Retinal pigment epithelial cell (primary cell): Measurements from ENCODE around the gene RFFL.
"Not testable (repeated sequence)": the region's sequence is repeated elsewhere in the genome, so short reads cannot be mapped to it uniquely, and the experiment has no call there.

Source experiments
- DNase-seq: peaks from one replicate; pipeline ENCODE4 v3.0.0-alpha.2; 2010; ENCODE audit warnings: low read depth
- H3K4me3 ChIP-seq: 2 replicates; pipeline ENCODE4 v1.5.1; 2011; ENCODE audit warnings: mild to moderate bottlenecking, low read length, control low read depth, moderate library complexity
- TF ChIP-seq, protein P1 (sequence below): conservative IDR thresholded peaks from 2 replicates; pipeline ENCODE4 v1.5.1; 2011; ENCODE audit warnings: low read depth, low read length, control low read depth, inconsistent platforms

The RFFL gene, protein sequence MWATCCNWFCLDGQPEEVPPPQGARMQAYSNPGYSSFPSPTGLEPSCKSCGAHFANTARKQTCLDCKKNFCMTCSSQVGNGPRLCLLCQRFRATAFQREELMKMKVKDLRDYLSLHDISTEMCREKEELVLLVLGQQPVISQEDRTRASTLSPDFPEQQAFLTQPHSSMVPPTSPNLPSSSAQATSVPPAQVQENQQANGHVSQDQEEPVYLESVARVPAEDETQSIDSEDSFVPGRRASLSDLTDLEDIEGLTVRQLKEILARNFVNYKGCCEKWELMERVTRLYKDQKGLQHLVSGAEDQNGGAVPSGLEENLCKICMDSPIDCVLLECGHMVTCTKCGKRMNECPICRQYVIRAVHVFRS

GRCh38 chr17:35063514-35064223, at the start of gene RFFL:
Gene RFFL, minus strand, starts transcription at chr17:35063707. Its CDS starts 37,154 bp downstream, at chr17:35026553.
- TF ChIP-seq, protein P1, sequence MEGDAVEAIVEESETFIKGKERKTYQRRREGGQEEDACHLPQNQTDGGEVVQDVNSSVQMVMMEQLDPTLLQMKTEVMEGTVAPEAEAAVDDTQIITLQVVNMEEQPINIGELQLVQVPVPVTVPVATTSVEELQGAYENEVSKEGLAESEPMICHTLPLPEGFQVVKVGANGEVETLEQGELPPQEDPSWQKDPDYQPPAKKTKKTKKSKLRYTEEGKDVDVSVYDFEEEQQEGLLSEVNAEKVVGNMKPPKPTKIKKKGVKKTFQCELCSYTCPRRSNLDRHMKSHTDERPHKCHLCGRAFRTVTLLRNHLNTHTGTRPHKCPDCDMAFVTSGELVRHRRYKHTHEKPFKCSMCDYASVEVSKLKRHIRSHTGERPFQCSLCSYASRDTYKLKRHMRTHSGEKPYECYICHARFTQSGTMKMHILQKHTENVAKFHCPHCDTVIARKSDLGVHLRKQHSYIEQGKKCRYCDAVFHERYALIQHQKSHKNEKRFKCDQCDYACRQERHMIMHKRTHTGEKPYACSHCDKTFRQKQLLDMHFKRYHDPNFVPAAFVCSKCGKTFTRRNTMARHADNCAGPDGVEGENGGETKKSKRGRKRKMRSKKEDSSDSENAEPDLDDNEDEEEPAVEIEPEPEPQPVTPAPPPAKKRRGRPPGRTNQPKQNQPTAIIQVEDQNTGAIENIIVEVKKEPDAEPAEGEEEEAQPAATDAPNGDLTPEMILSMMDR: peak; percentile 7
- H3K4me3 ChIP-seq: peak within 1 kb of the TSS; percentile 19
- DNase-seq: peak; percentile 97

- H3K4me3 ChIP-seq, DNase-seq: not testable (repeated sequence)
These were observed 47.3 kb upstream of the RFFL start for GRCh38 chr17:35110791-35111190.

GRCh38 chr17:35104844-35105450, 41.4 kb upstream of the RFFL start:
- H3K4me3 ChIP-seq: no peak overlapping the region
- DNase-seq: no peak
- TF ChIP-seq, protein P1: no peak

DNA sequence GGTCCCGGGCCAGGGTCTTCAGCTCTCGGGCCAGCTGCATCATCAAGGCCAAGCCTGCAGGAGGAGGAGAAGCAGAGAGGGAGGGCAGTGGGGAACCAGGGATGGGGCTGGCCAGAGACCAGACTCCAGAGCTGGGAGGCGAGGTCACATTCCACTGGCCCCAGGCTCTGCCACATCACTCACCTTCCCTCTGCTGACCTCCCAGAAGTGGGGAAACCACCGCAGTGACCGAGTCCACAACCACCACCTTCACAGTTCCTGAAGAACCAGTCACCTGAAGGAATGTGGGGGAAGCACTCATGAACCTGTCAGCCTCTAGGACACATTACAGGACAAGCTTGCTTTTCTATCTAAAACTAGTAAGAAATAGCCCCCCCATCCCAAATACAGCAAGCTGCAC, 39.8 kb upstream of the RFFL start:
- DNase-seq: no peak
- no peak overlapping the region for H3K4me3 ChIP-seq
- TF ChIP-seq, protein P1: no peak

- DNase-seq: no peak
- TF ChIP-seq, protein P1: no peak
- no peak overlapping the region for H3K4me3 ChIP-seq
These were observed 38.2 kb upstream of the RFFL start for GRCh38 chr17:35101725-35102124.

DNA sequence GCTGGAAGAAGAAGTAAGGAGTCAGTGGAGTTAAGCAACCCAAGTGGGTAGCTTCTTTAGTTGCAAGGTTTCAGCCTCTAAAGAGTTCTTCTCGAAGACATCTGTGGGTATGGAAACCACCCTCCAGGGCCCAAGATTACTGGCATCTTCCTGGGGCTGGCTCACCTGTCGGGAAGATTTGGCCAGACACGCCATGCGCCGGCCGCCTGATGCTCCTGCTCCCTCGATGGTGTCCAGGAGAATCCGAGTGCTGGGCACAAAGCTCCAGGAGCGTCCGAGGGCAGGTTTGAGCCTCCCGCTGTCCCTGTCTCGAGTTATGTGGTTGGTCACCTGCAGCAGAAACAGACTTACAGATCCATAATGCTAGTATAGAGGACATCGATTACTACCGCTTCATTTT, 37.5 kb upstream of the RFFL start:
- TF ChIP-seq, protein P1: no peak
- H3K4me3 ChIP-seq: no peak overlapping the region
- DNase-seq: no peak

DNA sequence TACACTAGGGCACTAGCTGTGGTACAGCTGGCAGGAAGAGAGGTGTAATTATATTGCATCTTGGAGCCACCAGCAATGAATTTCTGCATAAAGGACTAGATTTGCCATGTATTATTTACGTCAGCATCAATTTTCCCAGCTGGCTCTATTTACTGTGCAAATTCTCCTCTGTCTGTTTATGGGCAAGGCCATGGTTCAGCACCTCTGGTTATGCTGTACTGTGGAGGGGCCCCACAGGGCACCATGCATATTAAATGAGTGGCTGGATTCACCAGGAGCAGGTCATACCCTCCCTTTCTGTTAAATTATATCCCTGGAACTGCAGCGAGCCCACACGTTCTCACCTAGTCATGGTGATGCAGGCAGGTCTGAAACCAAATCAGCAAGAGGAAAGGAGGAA, 36.4 kb upstream of the RFFL start:
- TF ChIP-seq, protein P1: no peak
- H3K4me3 ChIP-seq: no peak overlapping the region
- no peak for DNase-seq
